HepG2 (cell line): ENCODE results near the gene USP7. TPM values are rescaled to one million over a fixed set of nuclear protein-coding genes. Genes with fewer than 3 reads are reported as not detected.
A peak's percentile ranks its signal among the peaks of the same experiment; 100 is the strongest.

Experiments used
- ELF3 ChIP-seq: IDR thresholded peaks from 2 replicates; pipeline ENCODE4 v1.6.1; 2016; ENCODE audit warnings: missing genetic modification reagents, missing compliant biosample characterization
- GFI1 ChIP-seq: sonication (generic); formaldehyde crosslinking; IDR thresholded peaks from 2 replicates; pipeline ENCODE4 v1.5.0; 2020; ENCODE audit warnings: missing genetic modification reagents, mild to moderate bottlenecking, borderline replicate concordance
- GTF3A ChIP-seq: sonication (generic); formaldehyde crosslinking; conservative IDR thresholded peaks from 2 replicates; pipeline ENCODE4 v1.4.0; 2020; ENCODE audit warnings: mild to moderate bottlenecking, missing genetic modification reagents
- HOXA3 ChIP-seq: sonication (generic); formaldehyde crosslinking; IDR thresholded peaks from 2 replicates; pipeline ENCODE4 v1.5.0; 2020; ENCODE audit warnings: missing genetic modification reagents
- JUN ChIP-seq: sonication (generic); formaldehyde crosslinking; IDR thresholded peaks from 2 replicates; pipeline ENCODE4 v1.4.0; 2020; ENCODE audit warnings: mild to moderate bottlenecking, missing genetic modification reagents
- KAT2B ChIP-seq: fragments of 150-350 bp; IDR thresholded peaks from 2 replicates; pipeline ENCODE4 v1.6.1; 2014; ENCODE audit warnings: low read depth, low read length, borderline replicate concordance
- KDM5B ChIP-seq: sonication (generic); formaldehyde crosslinking; IDR thresholded peaks from 2 replicates; pipeline ENCODE4 v1.4.0; 2020; ENCODE audit warnings: missing genetic modification reagents, mild to moderate bottlenecking, borderline replicate concordance
- NCOR1 ChIP-seq: fragments of 200-600 bp; sonication (generic); IDR thresholded peaks from 2 replicates; pipeline ENCODE4 v1.7.0; 2017; ENCODE audit warnings: antibody characterized with exemption, low read length, borderline replicate concordance
- NFKB2 ChIP-seq: sonication (generic); formaldehyde crosslinking; IDR thresholded peaks from 2 replicates; pipeline ENCODE4 v1.4.0; 2020; ENCODE audit warnings: missing genetic modification reagents, borderline replicate concordance
- SIX1 ChIP-seq: sonication (generic); formaldehyde crosslinking; IDR thresholded peaks from 2 replicates; pipeline ENCODE4 v1.4.0; 2020; ENCODE audit warnings: missing genetic modification reagents, borderline replicate concordance
- TAF1 ChIP-seq: sonication (generic); formaldehyde crosslinking; IDR thresholded peaks from 2 replicates; pipeline ENCODE4 v1.4.0; 2020; ENCODE audit warnings: missing genetic modification reagents
- ZBTB38 ChIP-seq: sonication (generic); formaldehyde crosslinking; IDR thresholded peaks from 2 replicates; pipeline ENCODE4 v1.5.1; 2020; ENCODE audit warnings: mild to moderate bottlenecking, missing genetic modification reagents
- ZNF441 ChIP-seq: sonication (generic); formaldehyde crosslinking; IDR thresholded peaks from 2 replicates; pipeline ENCODE4 v1.7.0; 2021; ENCODE audit warnings: missing genetic modification reagents, borderline replicate concordance
- ZNF841 ChIP-seq: sonication (generic); formaldehyde crosslinking; IDR thresholded peaks from 2 replicates; pipeline ENCODE4 v1.8.1; 2023; ENCODE audit warnings: missing genetic modification reagents, borderline replicate concordance
- polyA plus RNA-seq, 8 experiments: library from polyadenylated mRNA; depleted of rRNA in 3 of 8; stranded (reverse) in 7 of 8; unstranded in 1 of 8; fragments of >200 nt; fragmentation: Illumina TruSeq in 4 of 8; extraction: Trizol in 4 of 8; gene quantifications; 2 replicates each; pipeline versions ENCODE4 v1.2.1 to v1.2.3, GENCODE V29; 2011 to 2016; ENCODE audit warnings: low read depth in 4 of 8, missing spikeins in 1 of 8, mixed read lengths in 1 of 8; ENCODE audit not compliant: insufficient read depth in 1 of 8
- total RNA-seq, 5 experiments: library from RNA; depleted of rRNA; stranded (reverse); fragments of >200 nt; fragmentation: Illumina TruSeq; extraction: Trizol; gene quantifications; 2 replicates each; pipeline ENCODE4 v1.2.3, GENCODE V29; 2016; ENCODE audit warnings: low read depth in 1 of 5
- TF ChIP-seq, protein P1 (sequence below): sonication (generic); formaldehyde crosslinking; IDR thresholded peaks from 2 replicates; pipeline ENCODE4 v1.8.1; 2023; ENCODE audit warnings: mild to moderate bottlenecking, inconsistent platforms, moderate library complexity, missing genetic modification reagents, borderline replicate concordance
- TF ChIP-seq, protein P2 (sequence below): sonication (generic); formaldehyde crosslinking; IDR thresholded peaks from 2 replicates; pipeline ENCODE4 v1.5.1; 2020; ENCODE audit warnings: mild to moderate bottlenecking, missing genetic modification reagents, moderate library complexity
- TF ChIP-seq, protein P3 (sequence below): sonication (generic); formaldehyde crosslinking; IDR thresholded peaks from 2 replicates; pipeline ENCODE4 v1.4.0; 2020; ENCODE audit warnings: mild to moderate bottlenecking, low read depth, missing genetic modification reagents
- TF ChIP-seq, protein P4 (sequence below): sonication (generic); formaldehyde crosslinking; IDR thresholded peaks from 2 replicates; pipeline ENCODE4 v1.5.0; 2020; ENCODE audit warnings: missing genetic modification reagents, mild to moderate bottlenecking, borderline replicate concordance

Gene USP7
- total and polyA plus RNA-seq, 2 of the 13 experiments (the other 11 are each of a cell fraction or from before 2014, with no cell fraction given) = 52.5 to 173 TPM

DNA sequence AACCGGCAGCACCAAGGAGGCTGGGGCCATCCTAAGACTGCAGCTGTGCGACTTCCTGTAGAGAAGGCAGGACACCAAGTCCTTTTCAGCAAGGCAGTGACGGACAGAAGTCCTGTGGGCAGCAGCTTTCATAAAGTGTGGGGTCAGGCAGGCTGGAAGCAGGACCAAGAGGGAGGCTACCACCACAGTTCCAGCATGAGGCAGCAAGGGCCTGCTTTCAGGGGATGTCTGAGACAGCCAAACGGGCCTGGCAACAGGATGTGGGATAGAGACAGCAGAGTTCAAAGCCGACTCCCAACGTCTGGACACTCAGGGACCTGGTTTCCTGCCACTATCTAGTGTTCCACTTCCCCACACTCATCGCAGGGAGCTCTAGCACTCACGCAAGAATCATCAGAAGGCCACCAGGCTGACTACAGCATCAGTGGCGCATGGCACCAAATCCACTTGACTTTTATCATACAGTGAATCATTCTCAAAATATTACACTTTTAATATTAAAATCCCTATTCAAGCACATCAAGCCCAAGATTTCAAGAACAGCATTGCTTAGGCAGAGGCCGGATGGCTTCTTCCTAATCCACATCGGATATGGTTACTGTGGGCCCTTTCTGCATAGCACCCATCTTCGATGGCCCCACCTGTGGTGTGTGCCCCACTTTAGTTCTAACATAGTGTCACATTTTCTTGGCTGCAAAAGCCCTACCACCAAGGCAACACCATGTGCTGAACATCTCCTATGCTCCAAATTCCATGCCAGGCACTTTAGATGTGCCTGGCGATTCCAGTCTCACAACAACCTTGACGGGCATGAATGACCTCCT lies 5.2 kb downstream of the USP7 start (continued):
- 0 out of 2 replicates have a peak, but pooled peaks have one; percentile 27 for TF ChIP-seq JUN
- no peak for TF ChIP-seq TAF1
- TF ChIP-seq ZNF841 (CRISPR knock-in tag) = no peak
- TF ChIP-seq SIX1 (CRISPR knock-in tag) = no peak
- TF ChIP-seq NFKB2 (CRISPR knock-in tag) = peak; percentile 76
- peak; percentile 77; the same call in 1 of the 2 replicates for TF ChIP-seq ZBTB38 (CRISPR knock-in tag)
- peak; percentile 33; the same call in 1 of the 2 replicates for TF ChIP-seq HOXA3 (CRISPR knock-in tag)
- TF ChIP-seq, protein P1, sequence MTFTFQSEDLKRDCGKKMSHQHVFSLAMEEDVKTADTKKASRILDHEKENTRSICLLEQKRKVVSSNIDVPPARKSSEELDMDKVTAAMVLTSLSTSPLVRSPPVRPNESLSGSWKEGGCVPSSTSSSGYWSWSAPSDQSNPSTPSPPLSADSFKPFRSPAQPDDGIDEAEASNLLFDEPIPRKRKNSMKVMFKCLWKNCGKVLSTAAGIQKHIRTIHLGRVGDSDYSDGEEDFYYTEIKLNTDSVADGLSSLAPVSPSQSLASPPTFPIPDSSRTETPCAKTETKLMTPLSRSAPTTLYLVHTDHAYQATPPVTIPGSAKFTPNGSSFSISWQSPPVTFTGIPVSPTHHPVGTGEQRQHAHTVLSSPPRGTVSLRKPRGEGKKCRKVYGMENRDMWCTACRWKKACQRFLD (CRISPR knock-in tag) = 0 out of 2 replicates have a peak, but pooled peaks have one; percentile 46
- no peak for TF ChIP-seq KAT2B
- TF ChIP-seq GFI1 = no peak
- peak; percentile 12; the same call in 1 of the 2 replicates for TF ChIP-seq ELF3 (CRISPR knock-in tag)
- 0 out of 2 replicates have a peak, but pooled peaks have one; percentile 12 for TF ChIP-seq KDM5B (CRISPR knock-in tag)
- TF ChIP-seq ZNF441 (CRISPR knock-in tag) = no peak
- no peak for TF ChIP-seq NCOR1
- TF ChIP-seq, protein P2, sequence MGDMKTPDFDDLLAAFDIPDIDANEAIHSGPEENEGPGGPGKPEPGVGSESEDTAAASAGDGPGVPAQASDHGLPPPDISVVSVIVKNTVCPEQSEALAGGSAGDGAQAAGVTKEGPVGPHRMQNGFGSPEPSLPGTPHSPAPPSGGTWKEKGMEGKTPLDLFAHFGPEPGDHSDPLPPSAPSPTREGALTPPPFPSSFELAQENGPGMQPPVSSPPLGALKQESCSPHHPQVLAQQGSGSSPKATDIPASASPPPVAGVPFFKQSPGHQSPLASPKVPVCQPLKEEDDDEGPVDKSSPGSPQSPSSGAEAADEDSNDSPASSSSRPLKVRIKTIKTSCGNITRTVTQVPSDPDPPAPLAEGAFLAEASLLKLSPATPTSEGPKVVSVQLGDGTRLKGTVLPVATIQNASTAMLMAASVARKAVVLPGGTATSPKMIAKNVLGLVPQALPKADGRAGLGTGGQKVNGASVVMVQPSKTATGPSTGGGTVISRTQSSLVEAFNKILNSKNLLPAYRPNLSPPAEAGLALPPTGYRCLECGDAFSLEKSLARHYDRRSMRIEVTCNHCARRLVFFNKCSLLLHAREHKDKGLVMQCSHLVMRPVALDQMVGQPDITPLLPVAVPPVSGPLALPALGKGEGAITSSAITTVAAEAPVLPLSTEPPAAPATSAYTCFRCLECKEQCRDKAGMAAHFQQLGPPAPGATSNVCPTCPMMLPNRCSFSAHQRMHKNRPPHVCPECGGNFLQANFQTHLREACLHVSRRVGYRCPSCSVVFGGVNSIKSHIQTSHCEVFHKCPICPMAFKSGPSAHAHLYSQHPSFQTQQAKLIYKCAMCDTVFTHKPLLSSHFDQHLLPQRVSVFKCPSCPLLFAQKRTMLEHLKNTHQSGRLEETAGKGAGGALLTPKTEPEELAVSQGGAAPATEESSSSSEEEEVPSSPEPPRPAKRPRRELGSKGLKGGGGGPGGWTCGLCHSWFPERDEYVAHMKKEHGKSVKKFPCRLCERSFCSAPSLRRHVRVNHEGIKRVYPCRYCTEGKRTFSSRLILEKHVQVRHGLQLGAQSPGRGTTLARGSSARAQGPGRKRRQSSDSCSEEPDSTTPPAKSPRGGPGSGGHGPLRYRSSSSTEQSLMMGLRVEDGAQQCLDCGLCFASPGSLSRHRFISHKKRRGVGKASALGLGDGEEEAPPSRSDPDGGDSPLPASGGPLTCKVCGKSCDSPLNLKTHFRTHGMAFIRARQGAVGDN (CRISPR knock-in tag) = peak; percentile 65
- peak; percentile 70; the same call in 1 of the 2 replicates for TF ChIP-seq GTF3A
- TF ChIP-seq, protein P3, sequence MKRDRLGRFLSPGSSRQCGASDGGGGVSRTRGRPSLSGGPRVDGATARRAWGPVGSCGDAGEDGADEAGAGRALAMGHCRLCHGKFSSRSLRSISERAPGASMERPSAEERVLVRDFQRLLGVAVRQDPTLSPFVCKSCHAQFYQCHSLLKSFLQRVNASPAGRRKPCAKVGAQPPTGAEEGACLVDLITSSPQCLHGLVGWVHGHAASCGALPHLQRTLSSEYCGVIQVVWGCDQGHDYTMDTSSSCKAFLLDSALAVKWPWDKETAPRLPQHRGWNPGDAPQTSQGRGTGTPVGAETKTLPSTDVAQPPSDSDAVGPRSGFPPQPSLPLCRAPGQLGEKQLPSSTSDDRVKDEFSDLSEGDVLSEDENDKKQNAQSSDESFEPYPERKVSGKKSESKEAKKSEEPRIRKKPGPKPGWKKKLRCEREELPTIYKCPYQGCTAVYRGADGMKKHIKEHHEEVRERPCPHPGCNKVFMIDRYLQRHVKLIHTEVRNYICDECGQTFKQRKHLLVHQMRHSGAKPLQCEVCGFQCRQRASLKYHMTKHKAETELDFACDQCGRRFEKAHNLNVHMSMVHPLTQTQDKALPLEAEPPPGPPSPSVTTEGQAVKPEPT (CRISPR knock-in tag) = peak; percentile 67; the same call in 1 of the 2 replicates
- TF ChIP-seq, protein P4, sequence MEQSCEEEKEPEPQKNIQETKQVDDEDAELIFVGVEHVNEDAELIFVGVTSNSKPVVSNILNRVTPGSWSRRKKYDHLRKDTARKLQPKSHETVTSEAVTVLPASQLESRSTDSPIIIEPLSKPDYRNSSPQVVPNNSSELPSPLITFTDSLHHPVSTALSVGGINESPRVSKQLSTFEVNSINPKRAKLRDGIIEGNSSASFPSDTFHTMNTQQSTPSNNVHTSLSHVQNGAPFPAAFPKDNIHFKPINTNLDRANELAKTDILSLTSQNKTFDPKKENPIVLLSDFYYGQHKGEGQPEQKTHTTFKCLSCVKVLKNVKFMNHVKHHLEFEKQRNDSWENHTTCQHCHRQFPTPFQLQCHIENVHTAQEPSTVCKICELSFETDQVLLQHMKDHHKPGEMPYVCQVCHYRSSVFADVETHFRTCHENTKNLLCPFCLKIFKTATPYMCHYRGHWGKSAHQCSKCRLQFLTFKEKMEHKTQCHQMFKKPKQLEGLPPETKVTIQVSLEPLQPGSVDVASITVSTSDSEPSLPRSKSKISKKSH (CRISPR knock-in tag) = peak; percentile 42; the same call in 1 of the 2 replicates
